ENCODE data around the gene BSND.

The BSND gene

GRCh38 chr1:55047611-55048010, 48.9 kb downstream of the BSND start:
- no peaks in the 10 kb centered on the region for H3K9me3 ChIP-seq (ENCODE audit: control insufficient read depth, insufficient read depth, low read depth, low read length)
- no peaks in the 10 kb centered on the region for H3K36me3 ChIP-seq (ENCODE audit: control insufficient read depth in 2 of 2, insufficient read depth in 1 of 2, low read length in 2 of 2)
- TF ChIP-seq ZNF223 (tag by site-specific recombination; IDR thresholded peaks at IDR 0.05) (no peak), ZEB2 (tag by site-specific recombination; IDR thresholded peaks at IDR 0.05) (no peak), PRDM6 (tag by site-specific recombination; IDR thresholded peaks at IDR 0.05) (no peak), HOXA7 (CRISPR knock-in tag; IDR thresholded peaks at IDR 0.05; ENCODE audit: borderline replicate concordance) (no peak), SP2 (tag by site-specific recombination; IDR thresholded peaks at IDR 0.05) (no peak), GFI1B (tag by site-specific recombination; IDR thresholded peaks at IDR 0.05) (no peak), ZNF23 (tag by site-specific recombination; IDR thresholded peaks at IDR 0.05; ENCODE audit: borderline replicate concordance) (no peak), ZNF48 (tag by site-specific recombination; IDR thresholded peaks at IDR 0.05) (no peak), ZNF558 (tag by site-specific recombination; IDR thresholded peaks at IDR 0.05) (no peak), SP3 (tag by site-specific recombination; IDR thresholded peaks at IDR 0.05) (no peak), RBAK (tag by site-specific recombination; IDR thresholded peaks at IDR 0.05) (no peak), ZNF513 (tag by site-specific recombination; IDR thresholded peaks at IDR 0.05) (no peak)
- TF ChIP-seq, protein P1, sequence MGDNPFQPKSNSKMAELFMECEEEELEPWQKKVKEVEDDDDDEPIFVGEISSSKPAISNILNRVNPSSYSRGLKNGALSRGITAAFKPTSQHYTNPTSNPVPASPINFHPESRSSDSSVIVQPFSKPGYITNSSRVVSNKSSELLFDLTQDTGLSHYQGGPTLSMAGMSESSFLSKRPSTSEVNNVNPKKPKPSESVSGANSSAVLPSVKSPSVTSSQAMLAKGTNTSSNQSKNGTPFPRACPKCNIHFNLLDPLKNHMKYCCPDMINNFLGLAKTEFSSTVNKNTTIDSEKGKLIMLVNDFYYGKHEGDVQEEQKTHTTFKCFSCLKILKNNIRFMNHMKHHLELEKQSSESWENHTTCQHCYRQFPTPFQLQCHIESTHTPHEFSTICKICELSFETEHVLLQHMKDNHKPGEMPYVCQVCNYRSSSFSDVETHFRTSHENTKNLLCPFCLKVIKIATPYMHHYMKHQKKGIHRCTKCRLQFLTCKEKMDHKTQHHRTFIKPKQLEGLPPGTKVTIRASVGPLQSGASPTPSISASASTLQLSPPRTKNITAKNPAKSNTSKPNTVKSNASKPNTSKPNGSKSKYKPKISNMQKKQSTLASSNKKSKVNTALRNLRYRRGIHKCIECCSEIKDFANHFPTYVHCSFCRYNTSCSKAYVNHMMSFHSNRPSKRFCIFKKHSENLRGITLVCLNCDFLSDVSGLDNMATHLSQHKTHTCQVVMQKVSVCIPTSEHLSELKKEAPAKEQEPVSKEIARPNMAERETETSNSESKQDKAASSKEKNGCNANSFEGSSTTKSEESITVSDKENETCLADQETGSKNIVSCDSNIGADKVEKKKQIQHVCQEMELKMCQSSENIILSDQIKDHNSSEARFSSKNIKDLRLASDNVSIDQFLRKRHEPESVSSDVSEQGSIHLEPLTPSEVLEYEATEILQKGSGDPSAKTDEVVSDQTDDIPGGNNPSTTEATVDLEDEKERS (tag by site-specific recombination; IDR thresholded peaks at IDR 0.05): no peak
- H3K4me3 ChIP-seq (ENCODE audit: low read depth, low read length): no peak overlapping the region
- H3K27ac ChIP-seq (ENCODE audit: extremely low read depth, low read depth, low read length): no peak overlapping the region
- POLR2A ChIA-PET: no interaction called here
- CTCF ChIA-PET: no interaction called here
- H3K4me1 ChIP-seq (ENCODE audit: control insufficient read depth, insufficient read depth, low read length): no peaks in the 10 kb centered on the region

GRCh38 chr1:55048453-55049270, 49.9 kb downstream of the BSND start:
- no peak for TF ChIP-seq ZNF19 (tag by site-specific recombination; IDR thresholded peaks at IDR 0.05; ENCODE audit: low read depth)
- no peak for TF ChIP-seq SCRT2 (tag by site-specific recombination; IDR thresholded peaks at IDR 0.05)
- TF ChIP-seq ZNF426 (tag by site-specific recombination; IDR thresholded peaks at IDR 0.05): no peak
- no peak for TF ChIP-seq ZNF175 (tag by site-specific recombination; IDR thresholded peaks at IDR 0.05)
- TF ChIP-seq ZNF777 (tag by site-specific recombination; IDR thresholded peaks at IDR 0.05; ENCODE audit: borderline replicate concordance): no peak
- no peak for TF ChIP-seq HOXD13 (CRISPR knock-in tag; IDR thresholded peaks at IDR 0.05; ENCODE audit: borderline replicate concordance)
- TF ChIP-seq TSHZ1 (tag by site-specific recombination; IDR thresholded peaks at IDR 0.05; ENCODE audit: borderline replicate concordance): no peak
- no peak for TF ChIP-seq ZNF138 (tag by site-specific recombination; IDR thresholded peaks at IDR 0.05; ENCODE audit: borderline replicate concordance)
- TF ChIP-seq ZNF501 (tag by site-specific recombination; IDR thresholded peaks at IDR 0.05): no peak
- ChIA-PET POLR2A (interaction anchor here (0.6 kb wide), 1 partner anchor 228 kb away, joined by 3 read pairs; no protein-coding TSS in a partner anchor), CTCF (interaction anchor here (0.5 kb wide), 1 partner anchor 963 kb away, joined by 4 read pairs; no protein-coding TSS in a partner anchor)
- no peaks in the 10 kb centered on the region for H3K9me3 ChIP-seq (ENCODE audit: control insufficient read depth, insufficient read depth, low read depth, low read length)
- H3K4me1 ChIP-seq (ENCODE audit: control insufficient read depth, insufficient read depth, low read length): no peaks in the 10 kb centered on the region
- H3K36me3 ChIP-seq (ENCODE audit: control insufficient read depth in 2 of 2, insufficient read depth in 1 of 2, low read length in 2 of 2): no peaks in the 10 kb centered on the region
- H3K4me3 ChIP-seq (ENCODE audit: low read depth, low read length): no peak overlapping the region
- H3K27ac ChIP-seq (ENCODE audit: extremely low read depth, low read depth, low read length): no peak overlapping the region

All from HEK293 (cell line).